ENCODE results near the gene HCAR2.
"Not testable (repeated sequence)": the region's sequence is repeated elsewhere in the genome, so short reads cannot be mapped to it uniquely, and the experiment has no call there.

HCAR2 gene

GRCh38 chr12:122716658-122717057 is 13.5 kb upstream of the HCAR2 start, which contains the start of gene HCAR3:
HCAR3 (minus strand) TSS chr12:122716811; CDS start chr12:122716737, 74 bp downstream.
- DNase-seq (ENCODE audit: low read depth in 2 of 2), result not testable (repeated sequence)

- not testable (repeated sequence) for DNase-seq (ENCODE audit: low read depth in 2 of 2)
Observed at GRCh38 chr12:122715211-122715610, 12.1 kb upstream of the HCAR2 start.

DNA sequence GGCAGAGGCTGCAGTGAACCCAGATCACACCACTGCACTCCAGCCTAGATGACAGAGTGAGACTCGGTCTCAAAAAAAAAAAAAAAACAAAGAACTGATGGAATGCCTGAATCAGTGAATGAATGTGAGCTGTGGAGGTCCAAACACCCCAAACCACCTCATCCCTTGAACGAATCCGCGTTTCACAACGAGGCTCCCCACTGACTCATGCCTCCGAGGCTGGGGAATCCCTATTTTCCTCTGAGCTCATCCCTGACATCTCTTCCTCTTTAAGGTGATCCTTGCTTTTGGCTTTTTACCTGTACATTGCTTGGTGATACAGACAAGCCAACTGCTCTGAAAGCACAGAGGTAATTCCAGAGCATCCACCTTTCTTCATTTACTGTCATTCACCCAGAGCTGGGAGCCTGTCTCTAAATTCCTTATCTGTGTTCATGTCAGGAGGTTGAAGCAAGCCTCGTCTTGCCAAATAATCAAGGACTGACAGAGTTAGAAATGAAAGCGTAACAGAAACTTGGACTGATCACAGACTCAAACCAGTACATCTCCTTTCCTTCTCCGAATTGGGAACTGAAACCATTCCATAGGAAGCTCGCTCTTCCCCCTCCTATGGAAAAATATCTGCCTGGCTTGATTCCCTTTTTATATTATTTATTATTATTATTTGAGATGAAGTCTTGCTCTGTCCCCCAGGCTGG is 10.5 kb upstream of the HCAR2 start:
- DNase-seq (ENCODE audit: low read depth in 2 of 2), result not testable (repeated sequence)

DNA sequence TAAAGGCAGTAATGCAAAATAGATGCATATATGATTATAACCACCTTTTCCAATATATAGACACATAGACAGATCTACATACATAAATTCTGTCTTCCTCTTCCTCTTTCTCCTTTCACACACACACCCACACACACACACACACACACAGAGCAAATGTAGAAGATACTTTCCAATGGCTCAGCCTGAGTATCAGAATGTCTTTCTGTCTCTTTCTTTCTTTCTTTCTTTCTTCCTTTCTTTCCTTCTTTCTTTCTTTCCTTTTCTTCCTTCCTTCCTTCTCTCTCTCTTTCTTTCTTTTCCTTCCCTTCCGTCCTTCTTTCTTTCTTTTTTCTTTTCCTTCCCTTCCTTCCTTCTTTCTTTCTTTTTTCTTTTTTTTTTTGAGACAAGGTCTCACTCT is 8.1 kb upstream of the HCAR2 start:
- not testable (repeated sequence) for DNase-seq (ENCODE audit: low read depth in 2 of 2)

GRCh38 chr12:122710341-122710740 is 7.2 kb upstream of the HCAR2 start:
- not testable (repeated sequence) for DNase-seq (ENCODE audit: low read depth in 2 of 2)

- not testable (repeated sequence) for DNase-seq (ENCODE audit: low read depth in 2 of 2)
Observed at GRCh38 chr12:122709287-122709686, 6.1 kb upstream of the HCAR2 start.

- DNase-seq (ENCODE audit: low read depth in 2 of 2), result not testable (repeated sequence)
Observed at GRCh38 chr12:122703841-122704240, 684 bp upstream of the HCAR2 start.

- not testable (repeated sequence) for DNase-seq (ENCODE audit: low read depth in 2 of 2)
Observed at GRCh38 chr12:122701481-122701880, 1.7 kb downstream of the HCAR2 start.

DNA sequence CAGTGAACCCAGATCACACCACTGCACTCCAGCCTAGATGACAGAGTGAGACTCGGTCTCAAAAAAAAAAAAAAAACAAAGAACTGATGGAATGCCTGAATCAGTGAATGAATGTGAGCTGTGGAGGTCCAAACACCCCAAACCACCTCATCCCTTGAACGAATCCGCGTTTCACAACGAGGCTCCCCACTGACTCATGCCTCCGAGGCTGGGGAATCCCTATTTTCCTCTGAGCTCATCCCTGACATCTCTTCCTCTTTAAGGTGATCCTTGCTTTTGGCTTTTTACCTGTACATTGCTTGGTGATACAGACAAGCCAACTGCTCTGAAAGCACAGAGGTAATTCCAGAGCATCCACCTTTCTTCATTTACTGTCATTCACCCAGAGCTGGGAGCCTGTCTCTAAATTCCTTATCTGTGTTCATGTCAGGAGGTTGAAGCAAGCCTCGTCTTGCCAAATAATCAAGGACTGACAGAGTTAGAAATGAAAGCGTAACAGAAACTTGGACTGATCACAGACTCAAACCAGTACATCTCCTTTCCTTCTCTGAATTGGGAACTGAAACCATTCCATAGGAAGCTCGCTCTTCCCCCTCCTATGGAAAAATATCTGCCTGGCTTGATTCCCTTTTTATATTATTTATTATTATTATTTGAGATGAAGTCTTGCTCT is 3.0 kb downstream of the HCAR2 start:
- DNase-seq (ENCODE audit: low read depth in 2 of 2), result not testable (repeated sequence)

DNA sequence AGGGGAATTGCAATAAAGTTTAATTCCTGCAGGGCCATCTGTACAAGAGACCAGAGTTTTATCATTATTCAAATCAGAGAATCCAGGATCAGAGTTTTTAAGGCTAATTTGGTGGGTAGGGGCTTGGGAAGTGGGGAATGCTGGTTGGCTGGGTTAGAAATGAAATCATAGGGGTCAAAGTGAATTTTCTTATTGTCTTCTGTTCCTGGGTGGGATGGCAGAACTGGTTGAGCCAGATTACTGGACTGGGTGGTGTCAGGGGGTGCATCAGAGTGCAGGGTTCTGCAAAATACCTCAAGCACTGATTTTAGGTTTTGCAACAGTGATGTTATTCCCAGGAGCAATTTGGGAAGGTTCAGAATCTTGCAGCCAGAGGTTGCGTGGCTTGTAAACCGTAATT is 6.2 kb downstream of the HCAR2 start:
- not testable (repeated sequence) for DNase-seq (ENCODE audit: low read depth in 2 of 2)

DNA sequence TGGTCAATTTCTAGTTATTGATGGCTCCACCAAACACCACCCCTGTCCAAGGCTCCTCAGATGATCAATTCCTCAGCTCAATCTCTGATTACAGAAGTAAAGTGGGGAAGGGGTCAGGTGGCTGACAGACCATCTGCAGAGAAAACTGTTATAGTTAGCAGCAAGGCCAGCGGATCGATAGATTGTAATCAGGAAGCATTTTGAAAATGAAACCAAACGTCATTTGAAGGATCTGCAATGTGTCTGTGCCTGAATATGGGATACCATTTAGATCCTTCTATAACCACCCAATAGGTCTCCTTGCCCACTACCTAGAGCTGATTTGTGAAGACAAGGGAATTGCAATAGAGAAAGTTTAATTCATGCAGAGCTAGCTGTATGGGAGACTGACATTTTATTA is 11.6 kb downstream of the HCAR2 start:
- no peak for DNase-seq (ENCODE audit: low read depth in 2 of 2)

GRCh38 chr12:122688291-122688690 is 14.9 kb downstream of the HCAR2 start:
- no peak for DNase-seq (ENCODE audit: low read depth in 2 of 2)

GRCh38 chr12:122687086-122687485 is 16.1 kb downstream of the HCAR2 start:
- no peak for DNase-seq (ENCODE audit: low read depth in 2 of 2)

GRCh38 chr12:122686538-122686937 is 16.6 kb downstream of the HCAR2 start:
- no peak for DNase-seq (ENCODE audit: low read depth in 2 of 2)

DNA sequence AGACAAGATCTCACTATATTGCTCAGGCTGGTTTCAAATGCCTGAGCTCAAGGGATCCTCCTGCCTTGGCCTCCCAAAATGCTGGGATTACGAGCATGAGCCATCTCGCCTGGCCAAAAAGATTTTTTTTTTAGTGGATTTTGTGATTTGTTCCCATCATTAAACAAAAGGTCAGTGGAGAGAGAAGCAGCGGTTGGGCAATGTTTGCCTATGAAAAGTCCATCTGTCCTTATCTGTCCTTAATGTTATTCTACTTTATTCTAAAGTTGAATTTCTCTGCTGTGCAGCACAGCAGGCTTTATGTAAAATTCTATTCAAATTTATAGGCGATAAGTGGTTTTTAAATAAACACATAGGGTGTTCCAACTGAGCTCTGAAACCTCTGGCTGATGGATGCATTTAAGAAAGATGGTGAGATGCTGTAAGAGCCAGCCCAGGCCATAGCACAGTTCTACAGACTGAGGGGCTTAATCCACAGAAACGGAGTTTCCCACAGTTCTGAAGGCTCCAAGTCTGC is 18.8 kb downstream of the HCAR2 start:
- DNase-seq (ENCODE audit: low read depth in 2 of 2), result no peak

GRCh38 chr12:122681814-122682213 is 21.3 kb downstream of the HCAR2 start:
- no peak for DNase-seq (ENCODE audit: low read depth in 2 of 2)

- DNase-seq (ENCODE audit: low read depth in 2 of 2), result not testable (repeated sequence)
Observed at GRCh38 chr12:122680989-122681388, 22.2 kb downstream of the HCAR2 start.

DNA sequence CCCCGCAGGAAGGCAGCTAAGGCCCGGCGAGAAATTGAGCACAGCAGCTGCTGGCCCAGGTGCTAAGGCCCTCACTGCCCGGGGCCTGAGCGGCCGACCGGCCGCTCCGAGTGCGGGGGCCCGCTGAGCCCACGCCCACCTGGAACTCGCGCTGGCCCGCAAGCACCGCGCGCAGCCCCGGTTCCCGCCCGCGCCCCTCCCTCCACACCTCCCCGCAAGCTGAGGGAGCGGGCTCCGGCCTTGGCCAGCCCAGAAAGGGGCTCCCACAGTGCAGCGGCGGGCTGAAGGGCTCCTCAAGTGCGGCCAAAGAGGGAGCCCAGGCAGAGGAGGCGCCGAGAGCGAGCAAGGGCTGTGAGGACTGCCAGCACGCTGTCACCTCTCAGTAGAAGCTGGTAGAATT is 26.4 kb downstream of the HCAR2 start:
- not testable (repeated sequence) for DNase-seq (ENCODE audit: low read depth in 2 of 2)

- not testable (repeated sequence) for DNase-seq (ENCODE audit: low read depth in 2 of 2)
Observed at GRCh38 chr12:122676015-122676414, 27.1 kb downstream of the HCAR2 start.

GRCh38 chr12:122672515-122672914 is 30.6 kb downstream of the HCAR2 start:
- no peak for DNase-seq (ENCODE audit: low read depth in 2 of 2)

DNA sequence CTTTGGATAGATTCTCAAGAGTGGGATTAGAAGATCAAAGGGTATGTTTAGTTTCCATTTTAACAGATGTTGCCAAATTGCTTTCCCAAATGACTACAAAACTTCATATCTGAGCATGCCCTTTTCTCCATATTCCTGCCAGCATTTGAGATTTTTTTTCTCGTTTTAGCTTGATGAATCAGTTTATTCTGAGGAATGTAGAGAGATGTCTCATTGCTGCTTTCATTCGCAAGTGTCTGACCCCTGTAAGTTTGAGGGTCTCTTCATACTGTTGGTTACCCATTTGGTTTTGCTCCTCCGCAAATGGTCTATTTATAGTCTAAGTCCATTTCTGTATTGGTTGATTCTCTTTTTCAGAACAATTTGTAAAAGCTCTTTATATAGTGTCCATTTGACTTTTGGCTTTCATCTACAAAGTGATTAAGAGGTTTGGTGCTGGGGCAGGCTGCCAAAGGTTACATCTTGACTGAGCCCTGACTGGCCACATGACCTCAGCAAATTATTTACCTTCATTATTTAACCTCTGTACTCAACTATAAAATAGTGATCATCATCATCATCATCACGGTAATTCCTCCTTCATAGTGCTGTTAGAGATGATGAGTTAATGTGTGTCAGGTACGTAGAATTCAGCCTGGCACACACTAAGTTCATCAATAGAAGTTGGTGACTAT is 33.6 kb downstream of the HCAR2 start:
- no peak for DNase-seq (ENCODE audit: low read depth in 2 of 2)

DNA sequence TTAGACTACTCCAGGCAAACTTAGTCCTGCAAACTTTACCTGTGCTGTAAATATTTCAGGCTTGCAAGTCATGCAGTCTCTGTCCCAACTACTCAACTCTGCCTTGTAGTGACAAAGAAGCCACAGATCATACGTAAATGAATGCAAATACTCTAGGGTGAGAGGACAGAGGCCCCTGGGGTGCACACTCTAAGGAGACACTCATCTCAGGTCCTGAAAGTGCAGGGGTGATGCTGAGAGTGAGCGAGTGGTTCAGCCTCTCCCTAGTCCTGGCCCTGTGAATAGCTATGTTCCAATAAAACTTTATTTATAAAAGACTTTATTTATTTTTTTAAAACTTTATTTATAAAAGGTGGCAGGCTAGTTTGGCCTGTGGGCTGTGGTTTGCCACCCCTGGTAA is 34.9 kb downstream of the HCAR2 start:
- DNase-seq (ENCODE audit: low read depth in 2 of 2), result no peak
